Stomach (tissue), 9 donors: ENCODE results near the gene MTA2. TPM values are rescaled to one million over a fixed set of nuclear protein-coding genes. Genes with fewer than 3 reads are reported as not detected.

ENCODE experiments used
- DNase-seq, 2 donors: peaks; one replicate each; pipeline versions ENCODE4 v3.0.0 to v3.0.0-alpha.2; 2013 to 2019
- H3K27ac ChIP-seq, 5 donors: fragments of 200-600 bp in 4 of 5; sonication (generic) in 4 of 5; one replicate each; pipeline ENCODE4 v1.5.1; 2013 to 2019; ENCODE audit warnings: mild to moderate bottlenecking in 1 of 5, moderate library complexity in 1 of 5
- H3K27me3 ChIP-seq, 3 donors: fragments of 200-600 bp; sonication (generic); one replicate each; pipeline ENCODE4 v1.5.1; 2017 to 2019; ENCODE audit warnings: mixed run types in 1 of 3
- H3K36me3 ChIP-seq, 4 donors: fragments of 200-600 bp; sonication (generic); 1 replicate in 3 of 4; 2 replicates in 1 of 4; pipeline ENCODE4 v1.5.1; 2016 to 2019
- H3K4me1 ChIP-seq, 4 donors: fragments of 200-600 bp; sonication (generic); one replicate each; pipeline ENCODE4 v1.5.1; 2016 to 2019
- H3K4me3 ChIP-seq, 4 donors: fragments of 200-600 bp; sonication (generic) in 3 of 4; one replicate each; pipeline ENCODE4 v1.5.1; 2016 to 2019; ENCODE audit warnings: mild to moderate bottlenecking in 1 of 4
- H3K9me3 ChIP-seq, 4 donors: fragments of 200-600 bp; sonication (generic); one replicate each; pipeline ENCODE4 v1.5.1; 2016 to 2019
- CTCF ChIP-seq, 7 experiments: fragments of 450-650 bp in 4 of 7; fragments of 200-600 bp in 3 of 7; sonication (generic) in 3 of 7; IDR thresholded peaks; one replicate each; pipeline ENCODE4 v1.5.1; 2016 to 2019; ENCODE audit warnings: antibody characterized with exemption in 7 of 7, control low read depth in 2 of 7, mild to moderate bottlenecking in 1 of 7
- EP300 ChIP-seq: sonication (generic); formaldehyde crosslinking; IDR thresholded peaks from one replicate; pipeline ENCODE4 v1.6.1; 2017; ENCODE audit warnings: antibody characterized with exemption
- POLR2A ChIP-seq, 4 donors: fragments of 450-650 bp; IDR thresholded peaks; one replicate each; pipeline ENCODE4 v1.6.1; 2016; ENCODE audit warnings: antibody characterized with exemption in 4 of 4, control low read depth in 2 of 4, mild to moderate bottlenecking in 1 of 4, moderate library complexity in 1 of 4
- POLR2AphosphoS5 ChIP-seq, 3 donors: sonication (generic); formaldehyde crosslinking; IDR thresholded peaks; one replicate each; pipeline ENCODE4 v1.6.1; 2016; ENCODE audit warnings: antibody characterized with exemption in 3 of 3
- WGBS, 5 donors: extraction: QIAGEN DNeasy Blood & Tissue Kit in 3 of 5; methylation state at CpG; one replicate each; pipeline versions ENCODE4 v1.1.5 to v1.1.7; 2013 to 2018; 5-methylcytosine and 5-hydroxymethylcytosine counted together
- intact Hi-C: fragments of 100-400 bp; cut with DNase I; formaldehyde crosslinking; loops from one replicate; pipeline ENCODE4 v1.15.1; 2023; ENCODE audit warnings: low total_unique reads
- polyA plus RNA-seq, 3 donors: library from polyadenylated mRNA; stranded (reverse); fragments of 200-250 nt; gene quantifications; one replicate each; pipeline ENCODE4 v1.2.3, GENCODE V29; 2013
- total RNA-seq, 5 donors: library from RNA; depleted of rRNA; stranded (reverse); fragments of >200 nt; gene quantifications; one replicate each; pipeline versions ENCODE4 v1.1.0 to v1.2.3, GENCODE V29; 2014 to 2016
- donor health status: healthy with polysubstance abuse.
- donor health status: Bipolar disorder and iron deficiency.
- donor health status: healthy.

MTA2 gene
- total and polyA plus RNA-seq, 8 donors = 32.8 to 110 (median 56.5) TPM

GRCh38 chr11:62610403-62610802 lies 8.7 kb upstream of the MTA2 start:
- peaks cover 23 to 69% (median 56%) of the 10 kb centered on the region in 4 donors for H3K36me3 ChIP-seq
- TF ChIP-seq CTCF (IDR thresholded peaks at IDR 0.05) (no peak), POLR2AphosphoS5 (IDR thresholded peaks at IDR 0.05) (no peak), POLR2A (IDR thresholded peaks at IDR 0.05) (no peak), EP300 (no peak)
- no peaks in the 10 kb centered on the region for H3K9me3 ChIP-seq
- peak overlapping the region in 1 of 4 donors; percentile 75 for H3K4me3 ChIP-seq
- DNase-seq = no peak
- no peak overlapping the region for H3K27ac ChIP-seq
- H3K4me1 ChIP-seq = peaks cover 20 to 40% (median 28%) of the 10 kb centered on the region in 4 donors
- WGBS, 5 donors = 85 to 92% (median 88%) methylated on average over 6 of the region's 6 CpGs
- H3K27me3 ChIP-seq = no peaks in the 10 kb centered on the region
- intact Hi-C loops = no loop called here

- peaks cover 20 to 43% (median 27%) of the 10 kb centered on the region in 4 donors for H3K4me1 ChIP-seq
- H3K4me3 ChIP-seq = no peak overlapping the region
- no peak overlapping the region for H3K27ac ChIP-seq
- H3K9me3 ChIP-seq = no peaks in the 10 kb centered on the region
- H3K27me3 ChIP-seq = no peaks in the 10 kb centered on the region
- intact Hi-C loops = no loop called here
- DNase-seq = no peak
- peaks cover 28 to 73% (median 65%) of the 10 kb centered on the region in 4 donors for H3K36me3 ChIP-seq
- WGBS, 5 donors = 88 to 91% (median 90%) methylated on average over 12 of the region's 12 CpGs
- no peak for TF ChIP-seq POLR2A (IDR thresholded peaks at IDR 0.05)
- no peak for TF ChIP-seq CTCF (IDR thresholded peaks at IDR 0.05)
- no peak for TF ChIP-seq POLR2AphosphoS5 (IDR thresholded peaks at IDR 0.05)
- TF ChIP-seq EP300 = no peak
Observed at GRCh38 chr11:62608776-62609175, 7.1 kb upstream of the MTA2 start.

- Histone ChIP-seq H3K27ac (no peak overlapping the region), H3K4me1 (peaks cover 19 to 45% (median 26%) of the 10 kb centered on the region in 4 donors), H3K9me3 (no peaks in the 10 kb centered on the region), H3K36me3 (peaks cover 28 to 76% (median 66%) of the 10 kb centered on the region in 4 donors), H3K4me3 (no peak overlapping the region), H3K27me3 (no peaks in the 10 kb centered on the region)
- intact Hi-C loops = no loop called here
- 64 to 87% (median 82%) methylated on average over 4 of the region's 4 CpGs for WGBS, 5 donors
- DNase-seq = no peak
- TF ChIP-seq POLR2AphosphoS5 (IDR thresholded peaks at IDR 0.05) = no peak
- no peak for TF ChIP-seq POLR2A (IDR thresholded peaks at IDR 0.05)
- no peak for TF ChIP-seq EP300
- no peak for TF ChIP-seq CTCF (IDR thresholded peaks at IDR 0.05)
Observed at GRCh38 chr11:62607714-62608113, 6.0 kb upstream of the MTA2 start.

GRCh38 chr11:62605902-62606301 lies 4.2 kb upstream of the MTA2 start:
- no peaks in the 10 kb centered on the region for H3K9me3 ChIP-seq
- intact Hi-C loops = no loop called here
- peaks cover 16 to 44% (median 24%) of the 10 kb centered on the region in 4 donors for H3K4me1 ChIP-seq
- no peak for DNase-seq
- no peaks in the 10 kb centered on the region for H3K27me3 ChIP-seq
- no peak overlapping the region for H3K27ac ChIP-seq
- 91 to 96% (median 95%) methylated on average over 15 of the region's 15 CpGs for WGBS, 5 donors
- peaks cover 25 to 74% (median 66%) of the 10 kb centered on the region in 4 donors for H3K36me3 ChIP-seq
- TF ChIP-seq POLR2A (IDR thresholded peaks at IDR 0.05) (no peak), POLR2AphosphoS5 (IDR thresholded peaks at IDR 0.05) (no peak), CTCF (IDR thresholded peaks at IDR 0.05) (no peak), EP300 (no peak)
- H3K4me3 ChIP-seq = no peak overlapping the region
